ENCODE data around the gene GSK3A. TPM values are rescaled to one million over a fixed set of nuclear protein-coding genes. Genes with fewer than 3 reads are reported as not detected.

The GSK3A gene
- total RNA-seq, 1 donor from 2014 or later: 52.3 TPM

DNA sequence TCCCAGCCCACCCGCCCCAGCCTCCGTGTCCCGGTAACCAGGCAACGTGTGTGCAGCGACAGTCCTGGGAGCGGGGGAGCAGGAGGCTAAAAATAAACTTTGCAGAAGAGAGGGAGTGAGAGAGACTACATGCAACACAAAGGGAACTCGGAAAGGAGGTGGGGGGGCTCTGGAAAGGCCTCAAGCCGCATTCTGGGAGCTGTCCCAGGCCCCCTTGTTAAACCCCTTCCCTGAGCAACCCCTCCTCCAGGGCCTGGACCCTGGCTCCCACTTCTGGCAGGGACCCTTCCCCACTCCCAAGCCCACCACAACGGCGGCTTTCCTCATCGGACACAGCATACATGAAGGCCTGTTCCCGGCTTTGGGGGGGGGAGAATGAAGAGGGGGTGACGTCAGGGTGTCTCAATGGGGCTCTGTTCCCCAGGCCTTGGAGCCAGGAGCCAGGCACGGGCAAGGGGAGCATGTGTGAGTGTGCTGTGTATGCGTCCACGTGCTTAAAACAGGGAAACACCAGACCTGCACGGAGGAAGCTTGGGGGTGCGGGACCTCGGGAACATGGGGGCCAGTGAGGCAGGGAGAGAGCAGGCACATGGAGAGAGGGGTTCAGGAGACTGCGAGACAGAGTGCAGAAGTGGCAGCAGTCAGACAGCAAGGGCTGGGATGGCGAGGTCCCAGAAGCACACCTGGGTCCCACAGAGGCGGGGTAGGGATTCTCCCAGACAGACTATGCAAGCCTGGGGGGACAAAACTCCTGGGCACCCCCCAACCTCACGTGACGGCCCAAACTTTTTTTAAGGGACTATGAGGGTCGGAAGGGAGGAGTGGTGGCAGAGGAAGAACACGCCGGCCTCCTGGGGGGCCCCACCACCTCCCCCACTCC lies 10.2 kb upstream of the GSK3A start:
- Mint-ChIP-seq H3K36me3 (ENCODE audit: unreplicated experiment) (peaks cover 2% of the 10 kb centered on the region), H3K4me3 (ENCODE audit: unreplicated experiment) (peak overlapping the region; percentile 94), H3K9me3 (ENCODE audit: unreplicated experiment) (no peaks in the 10 kb centered on the region), H3K4me1 (ENCODE audit: unreplicated experiment) (peaks cover 47% of the 10 kb centered on the region), H3K27ac (ENCODE audit: unreplicated experiment) (peak overlapping the region; percentile 93), H3K27me3 (ENCODE audit: unreplicated experiment) (no peaks in the 10 kb centered on the region)
- no peak for DNase-seq (ENCODE audit: extremely low spot score, unreplicated experiment)
- TF ChIP-seq, protein P1, sequence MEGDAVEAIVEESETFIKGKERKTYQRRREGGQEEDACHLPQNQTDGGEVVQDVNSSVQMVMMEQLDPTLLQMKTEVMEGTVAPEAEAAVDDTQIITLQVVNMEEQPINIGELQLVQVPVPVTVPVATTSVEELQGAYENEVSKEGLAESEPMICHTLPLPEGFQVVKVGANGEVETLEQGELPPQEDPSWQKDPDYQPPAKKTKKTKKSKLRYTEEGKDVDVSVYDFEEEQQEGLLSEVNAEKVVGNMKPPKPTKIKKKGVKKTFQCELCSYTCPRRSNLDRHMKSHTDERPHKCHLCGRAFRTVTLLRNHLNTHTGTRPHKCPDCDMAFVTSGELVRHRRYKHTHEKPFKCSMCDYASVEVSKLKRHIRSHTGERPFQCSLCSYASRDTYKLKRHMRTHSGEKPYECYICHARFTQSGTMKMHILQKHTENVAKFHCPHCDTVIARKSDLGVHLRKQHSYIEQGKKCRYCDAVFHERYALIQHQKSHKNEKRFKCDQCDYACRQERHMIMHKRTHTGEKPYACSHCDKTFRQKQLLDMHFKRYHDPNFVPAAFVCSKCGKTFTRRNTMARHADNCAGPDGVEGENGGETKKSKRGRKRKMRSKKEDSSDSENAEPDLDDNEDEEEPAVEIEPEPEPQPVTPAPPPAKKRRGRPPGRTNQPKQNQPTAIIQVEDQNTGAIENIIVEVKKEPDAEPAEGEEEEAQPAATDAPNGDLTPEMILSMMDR (IDR thresholded peaks at IDR 0.05): no peak

- TF ChIP-seq, protein P1 (IDR thresholded peaks at IDR 0.05): no peak
- H3K9me3 Mint-ChIP-seq (ENCODE audit: unreplicated experiment): no peaks in the 10 kb centered on the region
These were observed 9.4 kb upstream of the GSK3A start for GRCh38 chr19:42251572-42252358.

GRCh38 chr19:42250666-42251531 lies 8.5 kb upstream of the GSK3A start:
- Mint-ChIP-seq H3K4me1 (ENCODE audit: unreplicated experiment) (peaks cover 48% of the 10 kb centered on the region), H3K27ac (ENCODE audit: unreplicated experiment) (peak overlapping the region; percentile 47), H3K36me3 (ENCODE audit: unreplicated experiment) (peaks cover 2% of the 10 kb centered on the region), H3K27me3 (ENCODE audit: unreplicated experiment) (no peaks in the 10 kb centered on the region), H3K9me3 (ENCODE audit: unreplicated experiment) (no peaks in the 10 kb centered on the region), H3K4me3 (ENCODE audit: unreplicated experiment) (peak overlapping the region; percentile 54)
- TF ChIP-seq, protein P1 (IDR thresholded peaks at IDR 0.05): no peak
- no peak for DNase-seq (ENCODE audit: extremely low spot score, unreplicated experiment)

More at GRCh38 chr19:42251572-42252358, 9.4 kb upstream of the GSK3A start:
- H3K4me1 Mint-ChIP-seq (ENCODE audit: unreplicated experiment): peaks cover 48% of the 10 kb centered on the region
- DNase-seq (ENCODE audit: extremely low spot score, unreplicated experiment): no peak
- H3K4me3 Mint-ChIP-seq (ENCODE audit: unreplicated experiment): peak overlapping the region; percentile 94
- no peaks in the 10 kb centered on the region for H3K27me3 Mint-ChIP-seq (ENCODE audit: unreplicated experiment)
- H3K36me3 Mint-ChIP-seq (ENCODE audit: unreplicated experiment): peaks cover 2% of the 10 kb centered on the region
- H3K27ac Mint-ChIP-seq (ENCODE audit: unreplicated experiment): peak overlapping the region; percentile 78

- no peak overlapping the region for H3K4me3 Mint-ChIP-seq (ENCODE audit: unreplicated experiment)
- DNase-seq (ENCODE audit: extremely low spot score, unreplicated experiment): no peak
- H3K27ac Mint-ChIP-seq (ENCODE audit: unreplicated experiment): peak overlapping the region; percentile 47
- TF ChIP-seq, protein P1 (IDR thresholded peaks at IDR 0.05): no peak
- H3K27me3 Mint-ChIP-seq (ENCODE audit: unreplicated experiment): no peaks in the 10 kb centered on the region
- H3K9me3 Mint-ChIP-seq (ENCODE audit: unreplicated experiment): no peaks in the 10 kb centered on the region
- H3K36me3 Mint-ChIP-seq (ENCODE audit: unreplicated experiment): peaks cover 2% of the 10 kb centered on the region
- peaks cover 50% of the 10 kb centered on the region for H3K4me1 Mint-ChIP-seq (ENCODE audit: unreplicated experiment)
These were observed 7.8 kb upstream of the GSK3A start for GRCh38 chr19:42250183-42250665.

Measured in osteocyte (in vitro differentiated cells).